ENCODE data around the gene GTF2H3. TPM values are rescaled to one million over a fixed set of nuclear protein-coding genes. Genes with fewer than 3 reads are reported as not detected.
A peak's percentile ranks its signal among the peaks of the same experiment; 100 is the strongest.

Gene GTF2H3
- total RNA-seq, 1 experiment from 2014 or later, result 85.0 TPM

DNA sequence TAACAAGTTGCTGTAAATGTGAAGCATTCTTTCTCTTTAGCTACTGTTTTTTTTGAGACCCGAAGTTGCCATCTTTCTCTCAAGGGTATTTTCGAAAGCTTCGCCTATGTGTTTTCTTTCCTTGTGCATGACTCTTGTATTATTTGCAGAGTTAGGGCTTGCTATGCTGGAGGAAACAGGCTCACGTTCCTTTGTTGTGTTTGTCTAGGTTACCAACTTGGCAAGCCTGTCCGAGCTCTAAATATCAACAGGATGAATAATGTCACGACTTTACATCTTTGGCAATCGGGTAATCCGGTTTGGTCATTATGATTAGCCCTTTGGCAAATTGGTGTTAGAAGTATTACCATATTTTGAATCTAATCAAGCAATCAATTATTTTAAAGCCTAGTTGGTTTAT, 62.6 kb downstream of the GTF2H3 start:
- Mint-ChIP-seq H3K27ac (ENCODE audit: low read depth, unreplicated experiment) (no peak overlapping the region), H3K9me3 (ENCODE audit: unreplicated experiment) (no peaks in the 10 kb centered on the region), H3K36me3 (ENCODE audit: insufficient read depth, unreplicated experiment) (peaks cover 77% of the 10 kb centered on the region), H3K4me1 (ENCODE audit: insufficient read depth, unreplicated experiment) (no peaks in the 10 kb centered on the region), H3K27me3 (ENCODE audit: insufficient read depth, unreplicated experiment) (no peaks in the 10 kb centered on the region), H3K4me3 (ENCODE audit: unreplicated experiment) (no peak overlapping the region)
- ChIA-PET CTCF (no interaction called here), POLR2A (interaction anchor here (0.8 kb wide), 1 partner anchor 16 kb away, joined by 3 read pairs; the partner anchor contains the start of gene ATP6V0A2)
- TF ChIP-seq CTCF (IDR thresholded peaks at IDR 0.05; ENCODE audit: unreplicated experiment), result no peak
- intact Hi-C loops (cut with micrococcal nuclease), result no loop called here
- BruUV-seq (replicated peaks), result no TSS peak
- no peak for DNase-seq (ENCODE audit: unreplicated experiment)

DNA sequence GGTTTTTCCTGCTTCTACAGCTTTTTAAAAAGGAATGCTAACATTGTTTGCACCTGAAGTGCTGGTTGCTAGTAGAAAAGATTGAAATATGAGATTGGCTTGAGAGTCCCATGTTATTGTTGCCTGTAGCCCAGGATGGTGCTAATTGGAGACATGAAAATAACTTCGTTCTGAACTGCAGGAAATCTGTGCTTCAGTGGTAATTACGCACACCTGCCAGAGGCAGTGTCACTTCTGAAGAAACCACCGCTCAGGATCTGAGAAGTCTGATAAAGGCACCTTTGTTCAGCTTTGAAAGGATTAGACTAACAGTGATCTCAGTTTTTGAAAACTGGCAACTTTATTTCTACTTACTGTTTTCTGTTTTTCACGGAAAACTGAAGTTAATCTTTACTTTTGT, 63.0 kb downstream of the GTF2H3 start:
- DNase-seq (ENCODE audit: unreplicated experiment), result no peak
- TF ChIP-seq CTCF (IDR thresholded peaks at IDR 0.05; ENCODE audit: unreplicated experiment), result no peak
- H3K36me3 Mint-ChIP-seq (ENCODE audit: insufficient read depth, unreplicated experiment), result peaks cover 78% of the 10 kb centered on the region
- H3K4me1 Mint-ChIP-seq (ENCODE audit: insufficient read depth, unreplicated experiment), result no peaks in the 10 kb centered on the region
- no peak overlapping the region for H3K27ac Mint-ChIP-seq (ENCODE audit: low read depth, unreplicated experiment)
- no peaks in the 10 kb centered on the region for H3K9me3 Mint-ChIP-seq (ENCODE audit: unreplicated experiment)
- CTCF ChIA-PET, result no interaction called here
- no peak overlapping the region for H3K4me3 Mint-ChIP-seq (ENCODE audit: unreplicated experiment)
- no TSS peak for BruUV-seq (replicated peaks)
- POLR2A ChIA-PET, result interaction anchor here (0.8 kb wide), 1 partner anchor 16 kb away, joined by 3 read pairs; the partner anchor contains the start of gene ATP6V0A2
- intact Hi-C loops (cut with micrococcal nuclease), result no loop called here
- no peaks in the 10 kb centered on the region for H3K27me3 Mint-ChIP-seq (ENCODE audit: insufficient read depth, unreplicated experiment)

- Mint-ChIP-seq H3K27me3 (ENCODE audit: insufficient read depth, unreplicated experiment) (no peaks in the 10 kb centered on the region), H3K4me1 (ENCODE audit: insufficient read depth, unreplicated experiment) (no peaks in the 10 kb centered on the region), H3K9me3 (ENCODE audit: unreplicated experiment) (no peaks in the 10 kb centered on the region), H3K27ac (ENCODE audit: low read depth, unreplicated experiment) (no peak overlapping the region), H3K4me3 (ENCODE audit: unreplicated experiment) (no peak overlapping the region), H3K36me3 (ENCODE audit: insufficient read depth, unreplicated experiment) (peaks cover 16% of the 10 kb centered on the region)
- TF ChIP-seq CTCF (IDR thresholded peaks at IDR 0.05; ENCODE audit: unreplicated experiment), result no peak
- DNase-seq (ENCODE audit: unreplicated experiment), result peak; percentile 8
- intact Hi-C loops (cut with micrococcal nuclease), result no loop called here
- no TSS peak for BruUV-seq (replicated peaks)
- POLR2A ChIA-PET, result no interaction called here
- CTCF ChIA-PET, result no interaction called here
These were observed 72.3 kb downstream of the GTF2H3 start for GRCh38 chr12:123705935-123706334.

- H3K27me3 Mint-ChIP-seq (ENCODE audit: insufficient read depth, unreplicated experiment), result no peaks in the 10 kb centered on the region
- H3K4me3 Mint-ChIP-seq (ENCODE audit: unreplicated experiment), result no peak overlapping the region
- no TSS peak for BruUV-seq (replicated peaks)
- no peaks in the 10 kb centered on the region for H3K4me1 Mint-ChIP-seq (ENCODE audit: insufficient read depth, unreplicated experiment)
- H3K9me3 Mint-ChIP-seq (ENCODE audit: unreplicated experiment), result no peaks in the 10 kb centered on the region
- intact Hi-C loops (cut with micrococcal nuclease), result no loop called here
- peaks cover 20% of the 10 kb centered on the region for H3K36me3 Mint-ChIP-seq (ENCODE audit: insufficient read depth, unreplicated experiment)
- H3K27ac Mint-ChIP-seq (ENCODE audit: low read depth, unreplicated experiment), result no peak overlapping the region
- no peak for TF ChIP-seq CTCF (IDR thresholded peaks at IDR 0.05; ENCODE audit: unreplicated experiment)
- ChIA-PET CTCF (no interaction called here), POLR2A (no interaction called here)
- DNase-seq (ENCODE audit: unreplicated experiment), result no peak
These were observed 73.8 kb downstream of the GTF2H3 start for GRCh38 chr12:123707466-123707865.

Other genes starting within 250 kb of the GTF2H3 start
- gene KMT5A, start 249.7 kb upstream of the GTF2H3 start, total RNA-seq (2022), result 113 and 116 TPM in 2 replicates
- 2.6 and 3.0 TPM in 2 replicates for gene RILPL2, start 197.1 kb upstream of the GTF2H3 start, total RNA-seq (2022)
- gene SNRNP35, start 175.7 kb upstream of the GTF2H3 start, total RNA-seq (2022), result 18.0 and 24.7 TPM in 2 replicates
- 21.5 and 22.9 TPM in 2 replicates for gene RILPL1, start 100.1 kb upstream of the GTF2H3 start, total RNA-seq (2022)
- gene TMED2, start 49.3 kb upstream of the GTF2H3 start, total RNA-seq (2022), result 302 and 327 TPM in 2 replicates
- 28.4 and 30.5 TPM in 2 replicates for gene DDX55, start 31.7 kb upstream of the GTF2H3 start, total RNA-seq (2022)
- 38.9 and 47.3 TPM in 2 replicates for gene EIF2B1, start 143 bp upstream of the GTF2H3 start, total RNA-seq (2022)
- 5.0 and 9.4 TPM in 2 replicates for gene TCTN2, start 37.3 kb downstream of the GTF2H3 start, total RNA-seq (2022)
- 21.4 and 23.1 TPM in 2 replicates for gene ATP6V0A2, start 78.5 kb downstream of the GTF2H3 start, total RNA-seq (2022)
- gene DNAH10, start 128.5 kb downstream of the GTF2H3 start, total RNA-seq (2022), result 0.21 and 0.22 TPM in 2 replicates

Data from MCF 10A (cell line).